Measurements from ENCODE around the gene BRMS1L.
A peak's percentile ranks its signal among the peaks of the same experiment; 100 is the strongest.

The BRMS1L gene

GRCh38 chr14:35875296-35875695 is 49.2 kb downstream of the BRMS1L start:
- no peak for DNase-seq

- no peak for DNase-seq
Observed at GRCh38 chr14:35877276-35877675, 51.1 kb downstream of the BRMS1L start.

GRCh38 chr14:35878272-35879150 is 52.4 kb downstream of the BRMS1L start:
- no peak for DNase-seq

- no peak for DNase-seq
Observed at GRCh38 chr14:35879151-35879648, 53.1 kb downstream of the BRMS1L start.

- peak; percentile 12 for DNase-seq
Observed at GRCh38 chr14:35879654-35880249, 53.6 kb downstream of the BRMS1L start.

- no peak for DNase-seq
Observed at GRCh38 chr14:35881280-35881679, 55.1 kb downstream of the BRMS1L start.

- peak; percentile 11 for DNase-seq
Observed at GRCh38 chr14:35883677-35884293, 57.6 kb downstream of the BRMS1L start.

- no peak for DNase-seq
Observed at GRCh38 chr14:35890308-35890707, 64.2 kb downstream of the BRMS1L start.

- DNase-seq: no peak
Observed at GRCh38 chr14:35895256-35895655, 69.1 kb downstream of the BRMS1L start.

GRCh38 chr14:35897616-35898111 is 71.5 kb downstream of the BRMS1L start:
- no peak for DNase-seq

- no peak for DNase-seq
Observed at GRCh38 chr14:35898217-35898775, 72.2 kb downstream of the BRMS1L start.

GRCh38 chr14:35900741-35901140 is 74.6 kb downstream of the BRMS1L start:
- DNase-seq: no peak

GRCh38 chr14:35909665-35910064 is 83.5 kb downstream of the BRMS1L start:
- DNase-seq: no peak

GRCh38 chr14:35910191-35910590 is 84.1 kb downstream of the BRMS1L start:
- no peak for DNase-seq

GRCh38 chr14:35911097-35911496 is 85.0 kb downstream of the BRMS1L start:
- no peak for DNase-seq

GRCh38 chr14:35915185-35915584 is 89.0 kb downstream of the BRMS1L start:
- DNase-seq: no peak

GRCh38 chr14:35915775-35916174 is 89.6 kb downstream of the BRMS1L start:
- DNase-seq: no peak

Data from CD4-positive, alpha-beta T cell treated with Interleukin-4 for 4 hours (primary cell).